ENCODE data around the gene KCNQ1OT1.

Gene KCNQ1OT1

GRCh38 chr11:2561696-2562581, 137.9 kb downstream of the KCNQ1OT1 start:
- WGBS (ENCODE audit: insufficient coverage) = 98% methylated on average over 19 of the region's 27 CpGs
- peaks cover 0 to 6% (median 0%) of the 10 kb centered on the region in 5 experiments for H3K9me3 ChIP-seq (ENCODE audit: control extremely low read depth in 1 of 5, control insufficient read depth in 4 of 5, insufficient read depth in 2 of 5, low read depth in 1 of 5, low read length in 4 of 5)
- POLR2A ChIA-PET = no interaction called here
- peaks cover 0 to 13% (median 8%) of the 10 kb centered on the region in 4 experiments for H3K4me1 ChIP-seq (ENCODE audit: control extremely low read depth in 1 of 4, control insufficient read depth in 4 of 4, insufficient read depth in 4 of 4, low read length in 3 of 4)
- no peak for DNase-seq
- CTCF ChIA-PET = no interaction called here
- H3K4me3 ChIP-seq (ENCODE audit: control insufficient read depth in 1 of 7, extremely low read depth in 1 of 7, insufficient read depth in 4 of 7, low read depth in 2 of 7, low read length in 6 of 7) = no peak overlapping the region
- H3K27me3 ChIP-seq (replicated peaks in 2 of 5; ENCODE audit: control insufficient read depth in 4 of 5, insufficient read depth in 5 of 5, low read length in 4 of 5) = no peaks in the 10 kb centered on the region
- no peaks in the 10 kb centered on the region for H3K36me3 ChIP-seq (ENCODE audit: control insufficient read depth in 4 of 4, insufficient read depth in 4 of 4, low read length in 3 of 4)
- no peak overlapping the region for H3K27ac ChIP-seq (ENCODE audit: insufficient read depth in 1 of 2, low read depth in 1 of 2, low read length in 2 of 2, poor library complexity in 1 of 2, severe bottlenecking in 2 of 2)

- WGBS (ENCODE audit: insufficient coverage) = 76% methylated on average over 18 of the region's 28 CpGs
- POLR2A ChIA-PET = no interaction called here
Measured at GRCh38 chr11:2559527-2560311, 140.1 kb downstream of the KCNQ1OT1 start.

GRCh38 chr11:2558861-2559526, 140.8 kb downstream of the KCNQ1OT1 start:
- DNase-seq = no peak
- 95% methylated on average over 13 of the region's 13 CpGs for WGBS (ENCODE audit: insufficient coverage)
- no peaks in the 10 kb centered on the region for H3K27me3 ChIP-seq (replicated peaks in 2 of 5; ENCODE audit: control insufficient read depth in 4 of 5, insufficient read depth in 5 of 5, low read length in 4 of 5)
- peaks cover 0 to 6% (median 0%) of the 10 kb centered on the region in 5 experiments for H3K9me3 ChIP-seq (ENCODE audit: control extremely low read depth in 1 of 5, control insufficient read depth in 4 of 5, insufficient read depth in 2 of 5, low read depth in 1 of 5, low read length in 4 of 5)
- no peak overlapping the region for H3K4me3 ChIP-seq (ENCODE audit: control insufficient read depth in 1 of 7, extremely low read depth in 1 of 7, insufficient read depth in 4 of 7, low read depth in 2 of 7, low read length in 6 of 7)
- POLR2A ChIA-PET = no interaction called here
- CTCF ChIA-PET = no interaction called here
- no peak overlapping the region for H3K27ac ChIP-seq (ENCODE audit: insufficient read depth in 1 of 2, low read depth in 1 of 2, low read length in 2 of 2, poor library complexity in 1 of 2, severe bottlenecking in 2 of 2)
- H3K36me3 ChIP-seq (ENCODE audit: control insufficient read depth in 4 of 4, insufficient read depth in 4 of 4, low read length in 3 of 4) = no peaks in the 10 kb centered on the region
- H3K4me1 ChIP-seq (ENCODE audit: control extremely low read depth in 1 of 4, control insufficient read depth in 4 of 4, insufficient read depth in 4 of 4, low read length in 3 of 4) = peaks cover 0 to 13% (median 8%) of the 10 kb centered on the region in 4 experiments

More at GRCh38 chr11:2559527-2560311, 140.1 kb downstream of the KCNQ1OT1 start:
- Histone ChIP-seq H3K9me3 (ENCODE audit: control extremely low read depth in 1 of 5, control insufficient read depth in 4 of 5, insufficient read depth in 2 of 5, low read depth in 1 of 5, low read length in 4 of 5) (peaks cover 0 to 6% (median 0%) of the 10 kb centered on the region in 5 experiments), H3K27me3 (replicated peaks in 2 of 5; ENCODE audit: control insufficient read depth in 4 of 5, insufficient read depth in 5 of 5, low read length in 4 of 5) (no peaks in the 10 kb centered on the region), H3K27ac (ENCODE audit: insufficient read depth in 1 of 2, low read depth in 1 of 2, low read length in 2 of 2, poor library complexity in 1 of 2, severe bottlenecking in 2 of 2) (no peak overlapping the region), H3K4me1 (ENCODE audit: control extremely low read depth in 1 of 4, control insufficient read depth in 4 of 4, insufficient read depth in 4 of 4, low read length in 3 of 4) (peaks cover 0 to 13% (median 8%) of the 10 kb centered on the region in 4 experiments), H3K4me3 (ENCODE audit: control insufficient read depth in 1 of 7, extremely low read depth in 1 of 7, insufficient read depth in 4 of 7, low read depth in 2 of 7, low read length in 6 of 7) (peak overlapping the region in 1 of 7 experiments; percentile 19), H3K36me3 (ENCODE audit: control insufficient read depth in 4 of 4, insufficient read depth in 4 of 4, low read length in 3 of 4) (no peaks in the 10 kb centered on the region)
- CTCF ChIA-PET = interaction anchor here (1.4 kb wide), 1 partner anchor 25 kb away, joined by 3 read pairs; no protein-coding TSS in a partner anchor
- DNase-seq = no peak

GRCh38 chr11:2558397-2558796, 141.4 kb downstream of the KCNQ1OT1 start:
- H3K4me1 ChIP-seq (ENCODE audit: control extremely low read depth in 1 of 4, control insufficient read depth in 4 of 4, insufficient read depth in 4 of 4, low read length in 3 of 4) = peaks cover 0 to 13% (median 8%) of the 10 kb centered on the region in 4 experiments
- CTCF ChIA-PET = no interaction called here
- DNase-seq = no peak
- H3K27ac ChIP-seq (ENCODE audit: insufficient read depth in 1 of 2, low read depth in 1 of 2, low read length in 2 of 2, poor library complexity in 1 of 2, severe bottlenecking in 2 of 2) = no peak overlapping the region
- H3K27me3 ChIP-seq (replicated peaks in 2 of 5; ENCODE audit: control insufficient read depth in 4 of 5, insufficient read depth in 5 of 5, low read length in 4 of 5) = no peaks in the 10 kb centered on the region
- POLR2A ChIA-PET = no interaction called here
- peaks cover 0 to 6% (median 0%) of the 10 kb centered on the region in 5 experiments for H3K9me3 ChIP-seq (ENCODE audit: control extremely low read depth in 1 of 5, control insufficient read depth in 4 of 5, insufficient read depth in 2 of 5, low read depth in 1 of 5, low read length in 4 of 5)
- H3K36me3 ChIP-seq (ENCODE audit: control insufficient read depth in 4 of 4, insufficient read depth in 4 of 4, low read length in 3 of 4) = no peaks in the 10 kb centered on the region
- H3K4me3 ChIP-seq (ENCODE audit: control insufficient read depth in 1 of 7, extremely low read depth in 1 of 7, insufficient read depth in 4 of 7, low read depth in 2 of 7, low read length in 6 of 7) = no peak overlapping the region
- WGBS (ENCODE audit: insufficient coverage) = over 99% methylated on average over 17 of the region's 17 CpGs
